Muscle of leg (tissue), 11 donors: ENCODE results near the gene IL3RA. TPM values are rescaled to one million over a fixed set of nuclear protein-coding genes. Genes with fewer than 3 reads are reported as not detected.
"Not testable (repeated sequence)": the region's sequence is repeated elsewhere in the genome, so short reads cannot be mapped to it uniquely, and the experiment has no call there.

Experiments used
- DNase-seq: peaks from one replicate; pipeline ENCODE4 v3.0.0; 2013
- H3K27ac ChIP-seq: one replicate; pipeline ENCODE4 v1.5.1; 2013; ENCODE audit warnings: mild to moderate bottlenecking, low read length, control low read depth
- H3K27me3 ChIP-seq: one replicate; pipeline ENCODE4 v1.6.1; 2013; ENCODE audit warnings: low read length; ENCODE audit not compliant: control insufficient read depth, insufficient read depth
- H3K36me3 ChIP-seq: one replicate; pipeline ENCODE4 v1.6.1; 2013; ENCODE audit warnings: low read length; ENCODE audit not compliant: control insufficient read depth, insufficient read depth
- H3K4me1 ChIP-seq: one replicate; pipeline ENCODE4 v1.6.1; 2013; ENCODE audit warnings: low read length; ENCODE audit not compliant: control insufficient read depth, insufficient read depth
- H3K4me3 ChIP-seq: one replicate; pipeline ENCODE4 v1.5.1; 2013; ENCODE audit warnings: low read length, control low read depth
- H3K9me3 ChIP-seq: replicated peaks from 2 replicates; pipeline ENCODE4 v1.6.1; 2013; ENCODE audit warnings: low read depth, low read length; ENCODE audit not compliant: control insufficient read depth
- WGBS: methylation state at CpG from one replicate; pipeline ENCODE4 v1.1.5; 2013; ENCODE audit warnings: missing lambda C conversion rate; ENCODE audit not compliant: insufficient coverage; 5-methylcytosine and 5-hydroxymethylcytosine counted together
- polyA plus RNA-seq, 8 donors: library from polyadenylated mRNA; unstranded; fragments of 120-200 nt; gene quantifications; one replicate each; pipeline versions ENCODE4 v1.2.1 to v1.2.3, GENCODE V29; 2013; ENCODE audit warnings: inconsistent platforms in 1 of 8, low replicate concordance in 1 of 8; ENCODE audit not compliant: insufficient read length in 8 of 8, insufficient read depth in 1 of 8
- total RNA-seq: library from RNA; stranded (reverse); fragments of 120-200 nt; gene quantifications from one replicate; pipeline ENCODE4 v1.2.4, GENCODE V29; 2013

The IL3RA gene
- total and polyA plus RNA-seq, 9 donors, result 7.8 to 24.7 (median 19.0) TPM

DNA sequence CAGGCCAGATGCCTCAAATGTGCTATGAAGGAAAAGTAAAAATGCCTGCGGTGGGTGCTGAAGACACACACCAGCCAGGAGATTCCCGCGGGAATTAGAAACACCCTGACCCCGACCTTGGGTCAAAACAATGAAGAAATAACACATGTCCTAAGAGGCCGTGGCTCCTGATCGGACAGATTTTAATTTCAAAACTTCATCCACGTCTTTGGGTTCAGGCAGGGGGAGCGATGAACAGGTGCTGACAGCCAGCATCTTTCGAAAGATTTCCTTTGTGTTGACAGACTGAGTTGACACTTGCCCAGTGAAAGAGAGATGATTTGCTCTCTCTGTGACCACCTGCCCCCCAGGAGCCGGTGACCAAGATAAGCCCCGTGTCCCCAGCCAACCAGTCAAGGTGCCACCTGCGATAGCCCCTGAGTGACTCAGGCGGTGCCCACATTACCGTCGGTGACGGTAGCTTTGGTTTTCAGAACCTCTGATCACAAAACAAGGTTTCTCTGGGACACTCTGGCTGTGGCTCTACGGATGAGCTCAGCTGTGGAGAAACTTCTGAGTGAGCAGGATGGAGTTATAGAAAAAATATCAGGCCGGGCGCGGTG lies 11.0 kb upstream of the IL3RA start:
- no peak overlapping the region for H3K27ac ChIP-seq

GRCh38 chrX:1327651-1328304 lies 8.8 kb upstream of the IL3RA start:
- H3K27ac ChIP-seq, result no peak overlapping the region
- DNase-seq, result no peak
- WGBS, result 39% methylated on average over 12 of the region's 18 CpGs

More for the DNA sequence above, 11.0 kb upstream of the IL3RA start:
- DNase-seq, result no peak
- no peaks in the 10 kb centered on the region for H3K4me1 ChIP-seq
- WGBS, result 58% methylated on average over 16 of the region's 20 CpGs
- H3K4me3 ChIP-seq, result no peak overlapping the region
- H3K9me3 ChIP-seq, result no peaks in the 10 kb centered on the region
- no peaks in the 10 kb centered on the region for H3K27me3 ChIP-seq
- no peaks in the 10 kb centered on the region for H3K36me3 ChIP-seq

GRCh38 chrX:1330605-1331004 lies 6.0 kb upstream of the IL3RA start:
- Histone ChIP-seq H3K27ac (no peak overlapping the region), H3K4me3 (no peak overlapping the region), H3K9me3 (no peaks in the 10 kb centered on the region), H3K36me3 (no peaks in the 10 kb centered on the region), H3K27me3 (no peaks in the 10 kb centered on the region), H3K4me1 (no peaks in the 10 kb centered on the region)
- WGBS, result 79% methylated on average over 12 of the region's 12 CpGs
- no peak for DNase-seq

More at GRCh38 chrX:1327651-1328304, 8.8 kb upstream of the IL3RA start:
- Histone ChIP-seq H3K4me1 (no peaks in the 10 kb centered on the region), H3K9me3 (no peaks in the 10 kb centered on the region), H3K4me3 (no peak overlapping the region), H3K27me3 (no peaks in the 10 kb centered on the region), H3K36me3 (no peaks in the 10 kb centered on the region)

- DNase-seq, H3K27me3 ChIP-seq, H3K27ac ChIP-seq, H3K9me3 ChIP-seq, H3K4me1 ChIP-seq, H3K4me3 ChIP-seq, H3K36me3 ChIP-seq: not testable (repeated sequence)
- WGBS, result no CpG with 5 or more reads among the region's 4 CpGs
Observed at GRCh38 chrX:1332433-1332832, 4.2 kb upstream of the IL3RA start.

DNA sequence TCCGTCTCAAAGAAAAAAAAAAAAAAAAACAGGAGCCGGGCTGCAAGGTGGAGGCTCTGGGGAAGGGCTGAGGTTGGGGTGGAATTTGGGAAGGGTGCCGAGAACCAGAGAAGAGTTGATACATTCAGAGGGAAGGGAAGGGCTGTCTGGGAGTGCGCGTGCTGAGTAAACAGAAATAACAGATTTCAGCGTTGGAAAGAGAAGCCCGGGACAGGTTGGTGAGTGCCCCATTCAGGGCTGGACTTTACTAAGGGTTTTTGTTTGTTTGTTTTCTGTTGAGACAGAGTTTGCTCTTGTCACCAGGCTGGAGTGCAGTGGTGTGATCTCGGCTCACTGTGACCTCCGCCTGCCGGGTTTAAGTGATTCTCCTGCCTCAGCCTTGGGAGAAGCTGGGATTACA lies 1.7 kb upstream of the IL3RA start:
- Histone ChIP-seq H3K9me3 (peaks cover 6% of the 10 kb centered on the region), H3K27ac (no peak overlapping the region), H3K27me3 (no peaks in the 10 kb centered on the region), H3K4me3 (no peak overlapping the region), H3K36me3 (no peaks in the 10 kb centered on the region), H3K4me1 (no peaks in the 10 kb centered on the region)
- no peak for DNase-seq
- 72% methylated on average over 8 of the region's 10 CpGs for WGBS

DNA sequence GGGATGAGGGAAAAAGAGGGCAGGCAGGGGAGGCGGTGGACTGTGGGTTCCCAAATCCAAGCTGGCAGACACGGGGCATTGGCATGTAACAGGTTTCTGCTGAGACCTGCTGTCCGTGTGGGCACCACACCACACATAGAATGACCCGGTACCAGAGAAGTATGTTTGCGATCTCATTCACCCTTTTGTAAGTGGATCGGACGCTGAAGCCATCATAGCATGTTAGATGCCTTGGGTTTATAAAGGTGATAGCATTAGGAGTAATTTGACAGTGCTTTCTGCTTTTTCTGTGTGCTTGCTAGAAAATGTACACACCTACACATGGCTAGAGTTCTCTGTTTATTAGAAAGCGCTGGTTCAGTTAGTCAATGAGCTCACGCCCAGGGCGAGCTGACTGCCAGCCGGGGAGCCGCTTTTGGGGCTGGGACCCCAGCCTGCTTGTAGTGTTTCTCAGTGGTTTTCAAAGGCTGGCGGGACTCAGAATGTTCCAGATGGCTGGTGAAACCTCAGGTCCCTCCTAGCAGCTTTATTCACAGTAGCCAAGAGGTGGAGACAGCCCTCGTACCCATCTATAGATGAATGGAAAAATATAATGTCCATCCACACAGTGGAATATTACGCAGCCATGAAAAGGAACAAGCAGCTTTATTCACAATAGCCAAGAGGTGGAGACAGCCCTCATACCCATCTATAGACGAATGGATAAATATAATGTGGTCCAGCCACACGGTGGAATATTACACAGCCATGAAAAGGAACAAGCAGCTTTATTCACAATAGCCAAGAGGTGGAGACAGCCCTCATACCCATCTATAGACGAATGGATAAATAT lies 579 bp downstream of the IL3RA start:
- Histone ChIP-seq H3K27me3 (no peaks in the 10 kb centered on the region), H3K4me3 (peak overlapping the region; percentile 37), H3K27ac (peak overlapping the region; percentile 67), H3K4me1 (no peaks in the 10 kb centered on the region), H3K36me3 (no peaks in the 10 kb centered on the region), H3K9me3 (peaks cover 13% of the 10 kb centered on the region)
- WGBS, result 67% methylated on average over 8 of the region's 18 CpGs
- DNase-seq, result no peak

- no peaks in the 10 kb centered on the region for H3K4me1 ChIP-seq
- no peaks in the 10 kb centered on the region for H3K36me3 ChIP-seq
- WGBS, result 89% methylated on average over 18 of the region's 22 CpGs
- H3K27ac ChIP-seq, result no peak overlapping the region
- peaks cover 13% of the 10 kb centered on the region for H3K9me3 ChIP-seq
- no peaks in the 10 kb centered on the region for H3K27me3 ChIP-seq
- no peak for DNase-seq
- H3K4me3 ChIP-seq, result no peak overlapping the region
Observed at GRCh38 chrX:1341545-1342184, 5.1 kb downstream of the IL3RA start.

DNA sequence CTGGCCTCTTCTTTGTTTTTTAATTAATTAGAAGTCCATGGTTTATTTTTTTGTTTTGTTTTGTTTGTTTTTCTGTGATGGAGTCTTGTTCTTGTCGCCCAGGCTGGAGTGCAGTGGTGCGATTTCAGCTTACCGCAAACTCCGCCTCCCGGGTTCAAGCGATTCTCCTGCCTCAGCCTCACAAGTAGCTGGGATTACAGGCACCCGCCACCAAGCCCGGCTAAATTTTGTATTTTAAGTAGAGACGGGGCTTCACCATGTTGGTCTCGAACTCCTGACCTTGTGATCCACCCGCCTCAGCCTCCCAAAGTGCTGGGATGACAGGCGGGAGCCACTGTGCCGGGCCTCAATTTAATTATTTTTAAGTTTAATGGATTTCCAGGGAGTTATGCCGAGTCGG lies 13.0 kb downstream of the IL3RA start:
- WGBS, result 93% methylated on average over 4 of the region's 15 CpGs

GRCh38 chrX:1351981-1352714 lies 15.6 kb downstream of the IL3RA start:
- Histone ChIP-seq H3K9me3 (no peaks in the 10 kb centered on the region), H3K27ac (no peak overlapping the region), H3K36me3 (no peaks in the 10 kb centered on the region), H3K4me3 (no peak overlapping the region), H3K4me1 (no peaks in the 10 kb centered on the region), H3K27me3 (no peaks in the 10 kb centered on the region)
- DNase-seq, result no peak
- WGBS, result 92% methylated on average over 43 of the region's 49 CpGs

More for the DNA sequence above, 13.0 kb downstream of the IL3RA start:
- not testable (repeated sequence) for H3K27ac ChIP-seq, H3K4me3 ChIP-seq, H3K27me3 ChIP-seq, H3K36me3 ChIP-seq, DNase-seq, H3K9me3 ChIP-seq, H3K4me1 ChIP-seq
